Activated T-helper 17 cell treated with anti-CD3 and anti-CD28 coated beads, Interleukin-2, amount 50 U/mL, for 72 hours (primary cell): Measurements from ENCODE around the gene C22orf42. TPM values are rescaled to one million over a fixed set of nuclear protein-coding genes. Genes with fewer than 3 reads are reported as not detected.
A peak's percentile ranks its signal among the peaks of the same experiment; 100 is the strongest.
"Not testable (repeated sequence)": the region's sequence is repeated elsewhere in the genome, so short reads cannot be mapped to it uniquely, and the experiment has no call there.

Experiments
- ATAC-seq: fragments of 150-1000 bp; cut with Tn5 transposase; replicated peaks from 2 replicates; pipeline ENCODE4 v1.10.0; 2021; ENCODE audit warnings: mild to moderate bottlenecking, moderate library complexity
- H3K27ac Mint-ChIP-seq: one replicate; pipeline ENCODE4 v1.8.0; 2022; ENCODE audit warnings: mixed read lengths
- H3K27me3 Mint-ChIP-seq: one replicate; pipeline ENCODE4 v1.8.0; 2022; ENCODE audit warnings: mixed read lengths
- H3K36me3 Mint-ChIP-seq: one replicate; pipeline ENCODE4 v1.8.0; 2022; ENCODE audit warnings: low read depth, mild to moderate bottlenecking, mixed read lengths
- H3K4me1 Mint-ChIP-seq: one replicate; pipeline ENCODE4 v1.8.0; 2022; ENCODE audit warnings: mixed read lengths
- H3K4me3 Mint-ChIP-seq: one replicate; pipeline ENCODE4 v1.8.0; 2022; ENCODE audit warnings: mild to moderate bottlenecking, mixed read lengths
- H3K9me3 Mint-ChIP-seq: one replicate; pipeline ENCODE4 v1.8.0; 2022; ENCODE audit warnings: mixed read lengths
- total RNA-seq, 2 donors: library from RNA; stranded (reverse); gene quantifications; one replicate each; pipeline ENCODE4 v1.2.3, GENCODE V29; 2022

The C22orf42 gene
- total RNA-seq, 2 donors from 2014 or later = not detected

GRCh38 chr22:32199961-32200360 lies 40.9 kb upstream of the C22orf42 start:
- Mint-ChIP-seq H3K4me1 (peaks cover 18% of the 10 kb centered on the region), H3K4me3 (no peak overlapping the region), H3K27me3 (no peaks in the 10 kb centered on the region), H3K27ac (no peak overlapping the region), H3K9me3 (no peaks in the 10 kb centered on the region), H3K36me3 (no peaks in the 10 kb centered on the region)
- ATAC-seq = no peak

- Mint-ChIP-seq H3K27me3 (no peaks in the 10 kb centered on the region), H3K9me3 (no peaks in the 10 kb centered on the region), H3K4me3 (no peak overlapping the region), H3K4me1 (peaks cover 15% of the 10 kb centered on the region), H3K36me3 (no peaks in the 10 kb centered on the region), H3K27ac (no peak overlapping the region)
- no peak for ATAC-seq
Measured at GRCh38 chr22:32199341-32199740, 40.2 kb upstream of the C22orf42 start.

GRCh38 chr22:32197553-32198226 lies 38.6 kb upstream of the C22orf42 start:
- not testable (repeated sequence) for H3K4me3 Mint-ChIP-seq, H3K27ac Mint-ChIP-seq, H3K27me3 Mint-ChIP-seq, ATAC-seq, H3K9me3 Mint-ChIP-seq, H3K36me3 Mint-ChIP-seq
- peaks cover 12% of the 10 kb centered on the region for H3K4me1 Mint-ChIP-seq

- H3K27ac Mint-ChIP-seq, ATAC-seq, H3K27me3 Mint-ChIP-seq, H3K4me1 Mint-ChIP-seq, H3K4me3 Mint-ChIP-seq, H3K9me3 Mint-ChIP-seq, H3K36me3 Mint-ChIP-seq: not testable (repeated sequence)
Measured at GRCh38 chr22:32195900-32196299, 36.8 kb upstream of the C22orf42 start.

- ATAC-seq, H3K9me3 Mint-ChIP-seq, H3K27me3 Mint-ChIP-seq, H3K27ac Mint-ChIP-seq, H3K4me3 Mint-ChIP-seq, H3K4me1 Mint-ChIP-seq, H3K36me3 Mint-ChIP-seq: not testable (repeated sequence)
Measured at GRCh38 chr22:32193346-32193745, 34.2 kb upstream of the C22orf42 start.

GRCh38 chr22:32191021-32191420 lies 31.9 kb upstream of the C22orf42 start:
- not testable (repeated sequence) for H3K9me3 Mint-ChIP-seq, H3K4me3 Mint-ChIP-seq, H3K4me1 Mint-ChIP-seq, H3K27ac Mint-ChIP-seq, H3K27me3 Mint-ChIP-seq, H3K36me3 Mint-ChIP-seq, ATAC-seq

GRCh38 chr22:32185821-32186220 lies 26.7 kb upstream of the C22orf42 start:
- no peak overlapping the region for H3K4me3 Mint-ChIP-seq
- no peaks in the 10 kb centered on the region for H3K36me3 Mint-ChIP-seq
- no peaks in the 10 kb centered on the region for H3K9me3 Mint-ChIP-seq
- peaks cover 3% of the 10 kb centered on the region for H3K27me3 Mint-ChIP-seq
- H3K27ac Mint-ChIP-seq = no peak overlapping the region
- H3K4me1 Mint-ChIP-seq = no peaks in the 10 kb centered on the region
- no peak for ATAC-seq

GRCh38 chr22:32183625-32184024 lies 24.5 kb upstream of the C22orf42 start:
- Mint-ChIP-seq H3K9me3 (no peaks in the 10 kb centered on the region), H3K4me1 (no peaks in the 10 kb centered on the region), H3K27me3 (peaks cover 5% of the 10 kb centered on the region), H3K27ac (no peak overlapping the region), H3K36me3 (no peaks in the 10 kb centered on the region), H3K4me3 (no peak overlapping the region)
- ATAC-seq = no peak

GRCh38 chr22:32181043-32181442 lies 21.9 kb upstream of the C22orf42 start:
- Mint-ChIP-seq H3K27me3 (peaks cover 7% of the 10 kb centered on the region), H3K27ac (no peak overlapping the region), H3K4me3 (no peak overlapping the region), H3K36me3 (no peaks in the 10 kb centered on the region), H3K9me3 (no peaks in the 10 kb centered on the region), H3K4me1 (no peaks in the 10 kb centered on the region)
- ATAC-seq = no peak

GRCh38 chr22:32177221-32177765 lies 18.2 kb upstream of the C22orf42 start:
- Mint-ChIP-seq H3K27ac (no peak overlapping the region), H3K9me3 (no peaks in the 10 kb centered on the region), H3K36me3 (no peaks in the 10 kb centered on the region), H3K4me3 (no peak overlapping the region), H3K27me3 (peaks cover 13% of the 10 kb centered on the region), H3K4me1 (no peaks in the 10 kb centered on the region)
- no peak for ATAC-seq

GRCh38 chr22:32175683-32176644 lies 16.9 kb upstream of the C22orf42 start:
- Mint-ChIP-seq H3K27me3 (peaks cover 13% of the 10 kb centered on the region), H3K4me3 (peak overlapping the region; percentile 37)

GRCh38 chr22:32175115-32175514 lies 16.0 kb upstream of the C22orf42 start:
- Mint-ChIP-seq H3K4me3 (peak overlapping the region; percentile 15), H3K4me1 (no peaks in the 10 kb centered on the region), H3K36me3 (no peaks in the 10 kb centered on the region), H3K27me3 (peaks cover 13% of the 10 kb centered on the region), H3K9me3 (no peaks in the 10 kb centered on the region), H3K27ac (no peak overlapping the region)
- no peak for ATAC-seq

More at GRCh38 chr22:32175683-32176644, 16.9 kb upstream of the C22orf42 start:
- no peaks in the 10 kb centered on the region for H3K4me1 Mint-ChIP-seq
- peak; percentile 35 for ATAC-seq
- H3K9me3 Mint-ChIP-seq = no peaks in the 10 kb centered on the region
- no peak overlapping the region for H3K27ac Mint-ChIP-seq
- no peaks in the 10 kb centered on the region for H3K36me3 Mint-ChIP-seq

GRCh38 chr22:32165681-32166080 lies 6.6 kb upstream of the C22orf42 start:
- no peak for ATAC-seq
- Mint-ChIP-seq H3K4me3 (no peak overlapping the region), H3K27me3 (peaks cover 3% of the 10 kb centered on the region), H3K27ac (no peak overlapping the region), H3K36me3 (no peaks in the 10 kb centered on the region), H3K9me3 (no peaks in the 10 kb centered on the region), H3K4me1 (no peaks in the 10 kb centered on the region)

- no peaks in the 10 kb centered on the region for H3K9me3 Mint-ChIP-seq
- no peaks in the 10 kb centered on the region for H3K4me1 Mint-ChIP-seq
- no peak overlapping the region for H3K4me3 Mint-ChIP-seq
- no peaks in the 10 kb centered on the region for H3K36me3 Mint-ChIP-seq
- H3K27me3 Mint-ChIP-seq = peaks cover 3% of the 10 kb centered on the region
- no peak for ATAC-seq
- no peak overlapping the region for H3K27ac Mint-ChIP-seq
Measured at GRCh38 chr22:32164075-32164860, 5.2 kb upstream of the C22orf42 start.
